OCI-LY1 (cell line): ENCODE results near the gene PREX1.

Experiments used
- H2AFZ ChIP-seq: fragments of 200-600 bp; sonication (generic), shearing (Covaris generic); 2 replicates; pipeline ENCODE4 v1.6.0; 2014; ENCODE audit warnings: antibody characterized with exemption, mild to moderate bottlenecking, low read length
- H3F3A ChIP-seq: fragments of 200-600 bp; sonication (generic), shearing (Covaris generic); 2 replicates; pipeline ENCODE4 v1.6.0; 2014; ENCODE audit warnings: mild to moderate bottlenecking, antibody characterized with exemption, low read length, moderate library complexity; ENCODE audit not compliant: insufficient read depth
- H3K27ac ChIP-seq: fragments of 200-600 bp; sonication (generic); 2 replicates; pipeline ENCODE4 v1.5.1; 2014; ENCODE audit warnings: low read length, mixed run types, mild to moderate bottlenecking, low read depth; ENCODE audit not compliant: poor library complexity, severe bottlenecking
- H3K27me3 ChIP-seq: fragments of 200-600 bp; sonication (generic); 2 replicates; pipeline ENCODE4 v1.6.0; 2014; ENCODE audit warnings: antibody characterized with exemption, mild to moderate bottlenecking, low read length, moderate library complexity; ENCODE audit not compliant: insufficient read depth
- H3K36me3 ChIP-seq: fragments of 200-600 bp; sonication (generic); 2 replicates; pipeline ENCODE4 v1.6.1; 2014; ENCODE audit warnings: mild to moderate bottlenecking, antibody characterized with exemption, low read length, moderate library complexity, mixed read lengths; ENCODE audit not compliant: insufficient read depth
- H3K4me1 ChIP-seq: fragments of 200-600 bp; sonication (generic); 2 replicates; pipeline ENCODE4 v1.5.1; 2014; ENCODE audit warnings: mild to moderate bottlenecking, low read length, moderate library complexity; ENCODE audit not compliant: insufficient read depth, severe bottlenecking
- H3K4me2 ChIP-seq: fragments of 200-600 bp; sonication (generic), shearing (Covaris generic); 2 replicates; pipeline ENCODE4 v1.6.1; 2014; ENCODE audit warnings: low read length
- H3K4me3 ChIP-seq: fragments of 200-600 bp; sonication (generic); 2 replicates; pipeline ENCODE4 v1.5.1; 2014; ENCODE audit warnings: low read length, low read depth, mild to moderate bottlenecking, mixed read lengths; ENCODE audit not compliant: poor library complexity, severe bottlenecking
- H3K79me2 ChIP-seq: fragments of 200-600 bp; shearing (Covaris generic); 2 replicates; pipeline ENCODE4 v1.6.1; 2016; ENCODE audit warnings: mixed run types, low read length, mixed read lengths; ENCODE audit not compliant: insufficient read depth
- H3K9ac ChIP-seq: fragments of 200-600 bp; sonication (generic), shearing (Covaris generic); 2 replicates; pipeline ENCODE4 v1.6.1; 2014; ENCODE audit warnings: mild to moderate bottlenecking, low read length, mixed read lengths
- H3K9me2 ChIP-seq: fragments of 200-600 bp; sonication (generic), shearing (Covaris generic); 2 replicates; pipeline ENCODE4 v1.6.1; 2014; ENCODE audit warnings: low read depth, mild to moderate bottlenecking, low read length, mixed read lengths
- H3K9me3 ChIP-seq: fragments of 200-600 bp; shearing (Covaris generic); 2 replicates; pipeline ENCODE4 v1.6.1; 2014; ENCODE audit warnings: low read length, mixed read lengths
- H4K20me1 ChIP-seq: fragments of 200-600 bp; sonication (generic), shearing (Covaris generic); 2 replicates; pipeline ENCODE4 v1.6.0; 2016; ENCODE audit warnings: mild to moderate bottlenecking, low read length; ENCODE audit not compliant: insufficient read depth
- CTCF ChIP-seq: fragments of 200-600 bp; sonication (generic), shearing (Covaris generic); IDR thresholded peaks from 2 replicates; pipeline ENCODE4 v1.5.1; 2017; ENCODE audit warnings: mild to moderate bottlenecking, antibody characterized with exemption, low read length, moderate library complexity, mixed read lengths
- EZH2 ChIP-seq: fragments of 200-600 bp; sonication (generic), shearing (Covaris generic); IDR thresholded peaks from 2 replicates; pipeline ENCODE4 v1.8.0; 2017; ENCODE audit warnings: borderline replicate concordance, mixed run types, mild to moderate bottlenecking, antibody characterized with exemption, low read length, moderate library complexity, mixed read lengths

The PREX1 gene

GRCh38 chr20:48750376-48750775, 77.4 kb downstream of the PREX1 start:
- Histone ChIP-seq H3K4me2 (no peak overlapping the region), H3K4me3 (no peak overlapping the region), H3K27me3 (peaks cover 3% of the 10 kb centered on the region; the same call in 1 of the 2 replicates), H3K4me1 (no peaks in the 10 kb centered on the region), H4K20me1 (no peaks in the 10 kb centered on the region), H3K9me3 (peaks cover 3% of the 10 kb centered on the region; the same call in 1 of the 2 replicates), H3K27ac (no peak overlapping the region), H3K36me3 (no peaks in the 10 kb centered on the region), H3K9ac (no peak overlapping the region), H3K79me2 (no peaks in the 10 kb centered on the region), H3F3A (no peaks in the 10 kb centered on the region), H2AFZ (no peak overlapping the region), H3K9me2 (no peaks in the 10 kb centered on the region)
- TF ChIP-seq CTCF, result no peak
- no peak for TF ChIP-seq EZH2

- no peaks in the 10 kb centered on the region for H3K9me2 ChIP-seq
- peaks cover 3% of the 10 kb centered on the region; the same call in 1 of the 2 replicates for H3K27me3 ChIP-seq
- H3K4me1 ChIP-seq, result no peaks in the 10 kb centered on the region
- H2AFZ ChIP-seq, result no peak overlapping the region
- no peak overlapping the region for H3K27ac ChIP-seq
- H3K9ac ChIP-seq, result no peak overlapping the region
- H3K79me2 ChIP-seq, result no peaks in the 10 kb centered on the region
- TF ChIP-seq CTCF (no peak), EZH2 (no peak)
- no peaks in the 10 kb centered on the region for H3F3A ChIP-seq
- no peaks in the 10 kb centered on the region for H3K36me3 ChIP-seq
- no peak overlapping the region for H3K4me3 ChIP-seq
- H3K9me3 ChIP-seq, result no peaks in the 10 kb centered on the region
- H4K20me1 ChIP-seq, result no peaks in the 10 kb centered on the region
- no peak overlapping the region for H3K4me2 ChIP-seq
Measured at GRCh38 chr20:48749437-48749836, 78.4 kb downstream of the PREX1 start.

DNA sequence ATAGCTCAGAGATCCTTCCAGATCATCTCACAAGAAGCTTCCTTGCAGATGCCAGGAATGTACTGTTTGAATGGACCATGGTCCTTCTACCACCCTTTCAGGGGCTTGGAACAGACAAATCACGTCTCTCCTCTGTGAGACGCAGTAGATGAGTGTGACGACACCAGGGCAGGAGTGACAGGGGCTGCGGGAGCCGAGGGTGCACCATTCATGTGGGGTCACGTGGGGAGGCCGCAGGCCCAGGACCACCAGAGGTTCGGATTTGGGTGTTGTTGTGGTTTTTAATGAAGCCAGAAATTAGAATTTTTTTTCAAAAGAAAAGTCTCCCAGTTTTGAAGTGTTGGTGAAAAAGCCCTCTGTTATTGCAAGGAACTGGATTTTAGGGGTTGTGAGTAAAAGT, 79.2 kb downstream of the PREX1 start:
- H3K27me3 ChIP-seq, result peaks cover 3% of the 10 kb centered on the region
- no peaks in the 10 kb centered on the region for H3K9me2 ChIP-seq

More for the DNA sequence above, 79.2 kb downstream of the PREX1 start:
- Histone ChIP-seq H3K4me1 (no peaks in the 10 kb centered on the region), H2AFZ (no peak overlapping the region), H3K9ac (no peak overlapping the region), H3K27ac (no peak overlapping the region), H3K79me2 (no peaks in the 10 kb centered on the region), H3K4me2 (no peak overlapping the region), H3K4me3 (no peak overlapping the region), H3F3A (no peaks in the 10 kb centered on the region), H4K20me1 (no peaks in the 10 kb centered on the region), H3K9me3 (no peaks in the 10 kb centered on the region), H3K36me3 (no peaks in the 10 kb centered on the region)
- TF ChIP-seq EZH2, result no peak
- no peak for TF ChIP-seq CTCF
